Prostate gland (tissue), 2 donors: Measurements from ENCODE around the gene MACO1. TPM values are rescaled to one million over a fixed set of nuclear protein-coding genes. Genes with fewer than 3 reads are reported as not detected.
"Not testable (repeated sequence)": the region's sequence is repeated elsewhere in the genome, so short reads cannot be mapped to it uniquely, and the experiment has no call there.

ENCODE experiments used
- DNase-seq: peaks from one replicate; pipeline ENCODE4 v3.0.0-alpha.2; 2019; ENCODE audit warnings: low spot score
- H3K27ac ChIP-seq, 2 donors: fragments of 200-600 bp; sonication (generic); 2 replicates each; pipeline ENCODE4 v1.5.1; 2017 to 2019
- H3K27me3 ChIP-seq: fragments of 200-600 bp; sonication (generic); replicated peaks from 2 replicates; pipeline ENCODE4 v1.5.1; 2019; ENCODE audit not compliant: insufficient read depth
- H3K36me3 ChIP-seq, 2 donors: fragments of 200-600 bp; sonication (generic); 1 replicate in 1 of 2; 2 replicates in 1 of 2; pipeline versions ENCODE4 v1.5.1 to v1.8.1; 2017 to 2019
- H3K4me1 ChIP-seq: fragments of 200-600 bp; sonication (generic); replicated peaks from 2 replicates; pipeline ENCODE4 v1.5.1; 2019
- H3K4me3 ChIP-seq, 2 donors: fragments of 200-600 bp; sonication (generic); 2 replicates each; pipeline ENCODE4 v1.5.1; 2017 to 2019
- H3K9me3 ChIP-seq: fragments of 200-600 bp; sonication (generic); 2 replicates; pipeline ENCODE4 v1.5.1; 2017
- CTCF ChIP-seq, 4 experiments: fragments of 200-600 bp in 2 of 4; fragments of 450-650 bp in 2 of 4; sonication (generic) in 2 of 4; IDR thresholded peaks; 1 replicate in 3 of 4; 2 replicates in 1 of 4; pipeline ENCODE4 v1.5.1; 2016 to 2019; ENCODE audit warnings: antibody characterized with exemption in 4 of 4, mild to moderate bottlenecking in 2 of 4, moderate library complexity in 2 of 4
- POLR2A ChIP-seq: fragments of 450-650 bp; IDR thresholded peaks from one replicate; pipeline ENCODE4 v1.6.1; 2016; ENCODE audit warnings: antibody characterized with exemption, mild to moderate bottlenecking
- POLR2AphosphoS5 ChIP-seq: sonication (generic); formaldehyde crosslinking; IDR thresholded peaks from one replicate; pipeline ENCODE4 v1.6.1; 2017; ENCODE audit warnings: antibody characterized with exemption
- WGBS: methylation state at CpG from one replicate; pipeline ENCODE4 v1.1.5; 2018; 5-methylcytosine and 5-hydroxymethylcytosine counted together
- intact Hi-C: fragments of 100-400 bp; cut with DNase I; formaldehyde crosslinking; loops from one replicate; pipeline ENCODE4 v1.14.2; 2022
- total RNA-seq, 2 donors: library from RNA; depleted of rRNA; stranded (reverse); fragments of >200 nt; gene quantifications; one replicate each; pipeline ENCODE4 v1.1.0, GENCODE V29; 2016

MACO1 gene
- total RNA-seq, 2 donors from 2014 or later, result 25.5 to 31.0 TPM

- intact Hi-C loops, result not testable (repeated sequence)
- DNase-seq, result peak; percentile 82
- TF ChIP-seq POLR2AphosphoS5, result peak; percentile 56
Measured at GRCh38 chr1:25423206-25423605, 7.5 kb upstream of the MACO1 start.

DNA sequence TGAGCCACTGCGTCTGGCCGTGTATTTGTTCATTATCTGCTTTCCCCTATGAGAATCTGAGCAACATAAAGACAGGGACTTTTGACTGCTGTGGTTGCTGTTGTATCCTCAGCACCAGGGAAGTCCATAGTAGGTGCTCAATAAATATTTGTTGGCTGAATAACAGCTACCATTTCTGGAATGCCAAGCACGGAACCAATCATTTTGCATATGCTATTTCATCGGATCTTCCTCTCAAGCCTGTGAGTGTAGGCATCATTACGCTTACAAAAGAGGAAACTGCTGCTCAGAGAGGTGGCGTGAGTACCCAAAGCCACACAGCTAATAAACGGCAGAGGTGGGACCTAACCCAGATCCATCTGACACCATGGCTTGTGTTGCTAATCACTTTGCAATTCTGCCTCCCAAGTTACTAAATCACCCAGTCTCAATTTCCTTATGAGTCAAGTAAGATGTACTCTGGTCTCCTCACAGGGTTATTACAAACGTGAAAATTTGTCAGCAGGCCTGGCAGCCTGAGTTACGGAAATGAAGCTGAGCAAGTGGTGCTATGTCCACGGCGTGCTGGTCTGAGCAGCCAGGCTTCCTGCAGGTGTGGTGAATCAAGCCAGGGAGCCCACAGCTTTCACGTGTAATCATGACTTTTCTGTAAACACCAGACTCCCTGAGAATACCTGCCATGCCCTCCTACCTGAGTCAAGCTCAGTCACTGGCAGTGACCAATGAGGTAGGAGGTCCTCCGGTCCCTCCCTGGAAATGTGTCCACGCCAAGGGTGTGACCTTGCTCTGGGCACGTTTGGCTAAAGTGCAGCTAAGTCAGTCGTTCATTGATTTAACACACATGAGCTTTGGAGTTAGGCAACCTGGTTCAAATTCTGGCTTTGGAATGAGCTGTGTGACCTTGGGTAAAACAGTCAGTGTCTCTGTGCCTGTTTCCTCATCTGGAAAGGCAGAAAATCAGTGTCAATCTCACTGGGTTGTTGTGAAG, 5.3 kb upstream of the MACO1 start:
- H3K27ac ChIP-seq, result no peak overlapping the region
- DNase-seq, result no peak

More at GRCh38 chr1:25423206-25423605, 7.5 kb upstream of the MACO1 start:
- H3K4me1 ChIP-seq, H3K27me3 ChIP-seq, H3K9me3 ChIP-seq, H3K36me3 ChIP-seq, H3K4me3 ChIP-seq: not testable (repeated sequence)
- WGBS, result 31% methylated on average over 6 of the region's 6 CpGs
- H3K27ac ChIP-seq, result peak overlapping the region; percentile 32 to 49

GRCh38 chr1:25427696-25428095, 3.0 kb upstream of the MACO1 start:
- Histone ChIP-seq H3K27me3 (no peaks in the 10 kb centered on the region), H3K4me3 (no peak overlapping the region), H3K4me1 (no peaks in the 10 kb centered on the region), H3K9me3 (no peaks in the 10 kb centered on the region), H3K36me3 (no peaks in the 10 kb centered on the region), H3K27ac (no peak overlapping the region)
- no peak for TF ChIP-seq POLR2AphosphoS5
- TF ChIP-seq POLR2A, result no peak
- no peak for TF ChIP-seq CTCF (IDR thresholded peaks at IDR 0.05)
- DNase-seq, result no peak
- intact Hi-C loops, result no loop called here
- 94% methylated on average over 1 of the region's 1 CpG for WGBS

More for the DNA sequence above, 5.3 kb upstream of the MACO1 start:
- WGBS, result 82% methylated on average over 16 of the region's 16 CpGs
- intact Hi-C loops, result no loop called here
- TF ChIP-seq POLR2A, result no peak
- no peak for TF ChIP-seq POLR2AphosphoS5
- no peak for TF ChIP-seq CTCF (IDR thresholded peaks at IDR 0.05)
- H3K36me3 ChIP-seq, result no peaks in the 10 kb centered on the region
- H3K4me1 ChIP-seq, result no peaks in the 10 kb centered on the region
- no peak overlapping the region for H3K4me3 ChIP-seq
- H3K9me3 ChIP-seq, result no peaks in the 10 kb centered on the region
- no peaks in the 10 kb centered on the region for H3K27me3 ChIP-seq

GRCh38 chr1:25428475-25429166, 2.1 kb upstream of the MACO1 start:
- intact Hi-C loops, result no loop called here
- H3K27ac ChIP-seq, result no peak overlapping the region
- no peaks in the 10 kb centered on the region for H3K36me3 ChIP-seq
- TF ChIP-seq POLR2A (no peak), CTCF (IDR thresholded peaks at IDR 0.05) (no peak), POLR2AphosphoS5 (no peak)
- H3K4me3 ChIP-seq, result no peak overlapping the region
- DNase-seq, result no peak
- no peaks in the 10 kb centered on the region for H3K4me1 ChIP-seq
- 69% methylated on average over 7 of the region's 7 CpGs for WGBS
- no peaks in the 10 kb centered on the region for H3K27me3 ChIP-seq
- H3K9me3 ChIP-seq, result no peaks in the 10 kb centered on the region

GRCh38 chr1:25430967-25431881, 527 bp downstream of the MACO1 start:
- no peaks in the 10 kb centered on the region for H3K27me3 ChIP-seq
- H3K36me3 ChIP-seq, result no peaks in the 10 kb centered on the region
- WGBS, result under 1% methylated on average over 32 of the region's 89 CpGs
- H3K4me1 ChIP-seq, result peaks cover 9% of the 10 kb centered on the region
- H3K9me3 ChIP-seq, result no peaks in the 10 kb centered on the region
- intact Hi-C loops, result loop anchor here (5.0 kb wide), 1 partner anchor 51 kb away; no protein-coding TSS in a partner anchor
- peak overlapping the region; percentile 87 to 93 for H3K4me3 ChIP-seq
- DNase-seq, result peak; percentile 10
- TF ChIP-seq POLR2AphosphoS5 (no peak), CTCF (IDR thresholded peaks at IDR 0.05) (no peak), POLR2A (peak; percentile 30)
- H3K27ac ChIP-seq, result peak overlapping the region; percentile 86 to 92
